Tibial artery (tissue), 4 donors: ENCODE results near the gene CFAP43.

ENCODE experiments used
- DNase-seq, 2 donors: peaks; one replicate each; pipeline ENCODE4 v3.0.0-alpha.2; 2019
- H3K27ac ChIP-seq, 2 donors: fragments of 200-600 bp; sonication (generic) in 1 of 2; 1 replicate in 1 of 2; 2 replicates in 1 of 2; pipeline ENCODE4 v1.5.1; 2018 to 2019; ENCODE audit warnings: mild to moderate bottlenecking in 1 of 2
- H3K27me3 ChIP-seq, 2 donors: fragments of 200-600 bp; sonication (generic) in 1 of 2; one replicate each; pipeline versions ENCODE4 v1.5.1 to v1.6.0; 2016 to 2019
- H3K36me3 ChIP-seq, 3 donors: fragments of 200-600 bp; sonication (generic) in 2 of 3; one replicate each; pipeline ENCODE4 v1.5.1; 2016 to 2019; ENCODE audit warnings: mild to moderate bottlenecking in 2 of 3
- H3K4me1 ChIP-seq, 4 donors: fragments of 200-600 bp; sonication (generic) in 2 of 4; 1 replicate in 3 of 4; 2 replicates in 1 of 4; pipeline ENCODE4 v1.5.1; 2016 to 2019
- H3K4me3 ChIP-seq, 2 donors: fragments of 200-600 bp; sonication (generic) in 1 of 2; 1 replicate in 1 of 2; 2 replicates in 1 of 2; pipeline ENCODE4 v1.5.1; 2018 to 2019; ENCODE audit warnings: mild to moderate bottlenecking in 2 of 2
- H3K9me3 ChIP-seq, 3 donors: fragments of 200-600 bp; sonication (generic) in 1 of 3; one replicate each; pipeline ENCODE4 v1.5.1; 2016 to 2019
- CTCF ChIP-seq, 2 experiments: fragments of 200-600 bp in 1 of 2; fragments of 450-650 bp in 1 of 2; IDR thresholded peaks; one replicate each; pipeline ENCODE4 v1.5.1; 2017 to 2019; ENCODE audit warnings: antibody characterized with exemption in 2 of 2, mild to moderate bottlenecking in 1 of 2, moderate library complexity in 1 of 2
- intact Hi-C: fragments of 100-400 bp; cut with DNase I; formaldehyde crosslinking; loops from one replicate; pipeline ENCODE4 v1.15.0; 2023; ENCODE audit warnings: low total_unique reads

Gene CFAP43

GRCh38 chr10:104259456-104259855 is 27.3 kb upstream of the CFAP43 start:
- Histone ChIP-seq H3K27ac (peak overlapping the region in 1 of 2 donors; percentile 28), H3K4me1 (peaks cover 0 to 40% (median 23%) of the 10 kb centered on the region in 4 donors), H3K27me3 (no peaks in the 10 kb centered on the region), H3K36me3 (peaks cover 31 to 69% (median 48%) of the 10 kb centered on the region in 3 donors), H3K9me3 (no peaks in the 10 kb centered on the region), H3K4me3 (no peak overlapping the region)
- no peak for TF ChIP-seq CTCF (IDR thresholded peaks at IDR 0.05)
- intact Hi-C loops = no loop called here
- no peak for DNase-seq

GRCh38 chr10:104258209-104258608 is 26.0 kb upstream of the CFAP43 start:
- TF ChIP-seq CTCF (IDR thresholded peaks at IDR 0.05) = no peak
- Histone ChIP-seq H3K4me3 (no peak overlapping the region), H3K9me3 (no peaks in the 10 kb centered on the region), H3K27ac (no peak overlapping the region), H3K36me3 (peaks cover 28 to 57% (median 40%) of the 10 kb centered on the region in 3 donors), H3K4me1 (peaks cover 0 to 44% (median 23%) of the 10 kb centered on the region in 4 donors), H3K27me3 (no peaks in the 10 kb centered on the region)
- no peak for DNase-seq
- intact Hi-C loops = no loop called here

DNA sequence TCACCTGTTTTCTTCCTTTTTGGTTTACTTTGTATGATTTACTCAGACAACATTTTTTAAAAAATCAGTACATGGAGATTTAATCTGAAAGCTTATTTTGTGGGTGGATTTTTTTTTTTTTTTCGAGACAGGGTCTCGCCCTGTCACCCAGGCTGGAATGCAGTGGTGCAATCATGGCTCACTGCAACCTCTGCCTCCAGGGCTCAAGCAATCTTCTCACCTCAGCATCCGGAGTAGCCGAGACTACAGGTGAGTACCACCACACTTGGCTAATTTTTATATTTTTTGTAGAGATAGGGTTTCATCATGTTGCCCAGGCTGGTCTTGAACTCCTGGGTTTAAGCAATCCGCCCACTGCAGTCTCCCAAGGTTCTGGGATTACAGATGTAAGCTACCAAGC is 25.1 kb upstream of the CFAP43 start:
- Histone ChIP-seq H3K4me3 (no peak overlapping the region), H3K4me1 (peaks cover 0 to 44% (median 23%) of the 10 kb centered on the region in 4 donors)

GRCh38 chr10:104256335-104256961 is 24.3 kb upstream of the CFAP43 start:
- peaks cover 13 to 39% (median 27%) of the 10 kb centered on the region in 3 donors for H3K36me3 ChIP-seq
- no peaks in the 10 kb centered on the region for H3K9me3 ChIP-seq
- DNase-seq = no peak
- intact Hi-C loops = no loop called here
- H3K4me3 ChIP-seq = peak overlapping the region; percentile 90 to 92
- no peaks in the 10 kb centered on the region for H3K27me3 ChIP-seq
- H3K27ac ChIP-seq = peak overlapping the region; percentile 97
- peaks cover 0 to 44% (median 23%) of the 10 kb centered on the region in 4 donors for H3K4me1 ChIP-seq
- no peak for TF ChIP-seq CTCF (IDR thresholded peaks at IDR 0.05)

More for the DNA sequence above, 25.1 kb upstream of the CFAP43 start:
- Histone ChIP-seq H3K36me3 (peaks cover 18 to 47% (median 30%) of the 10 kb centered on the region in 3 donors), H3K27ac (peak overlapping the region; percentile 4 to 97), H3K9me3 (no peaks in the 10 kb centered on the region), H3K27me3 (no peaks in the 10 kb centered on the region)
- DNase-seq = no peak
- intact Hi-C loops = no loop called here
- no peak for TF ChIP-seq CTCF (IDR thresholded peaks at IDR 0.05)

- H3K9me3 ChIP-seq = no peaks in the 10 kb centered on the region
- H3K4me3 ChIP-seq = peak overlapping the region; percentile 90 to 92
- no peaks in the 10 kb centered on the region for H3K27me3 ChIP-seq
- peak overlapping the region; percentile 97 for H3K27ac ChIP-seq
- DNase-seq = no peak
- intact Hi-C loops = no loop called here
- H3K36me3 ChIP-seq = peaks cover 13 to 29% (median 27%) of the 10 kb centered on the region in 3 donors
- TF ChIP-seq CTCF (IDR thresholded peaks at IDR 0.05) = no peak
- H3K4me1 ChIP-seq = peaks cover 0 to 36% (median 20%) of the 10 kb centered on the region in 4 donors
These were observed 23.3 kb upstream of the CFAP43 start for GRCh38 chr10:104255311-104255981.
